Natural killer cell (primary cell): ENCODE results near the gene CEP78. TPM values are rescaled to one million over a fixed set of nuclear protein-coding genes. Genes with fewer than 3 reads are reported as not detected.
A peak's percentile ranks its signal among the peaks of the same experiment; 100 is the strongest.

Experiments
- ATAC-seq, 3 donors: fragments of 150-1000 bp in 2 of 3; fragments of 200-7000 bp in 1 of 3; cut with Tn5 transposase; 1 replicate in 1 of 3; 2 replicates in 2 of 3; pipeline ENCODE4 v1.10.0; 2021; ENCODE audit warnings: mild to moderate bottlenecking in 2 of 3, moderate library complexity in 2 of 3
- DNase-seq, 2 donors: peaks; one replicate each; pipeline versions ENCODE4 v3.0.0 to v3.0.0-alpha.2; 2013 to 2021; ENCODE audit warnings: mixed read lengths in 1 of 2
- H3K27ac ChIP-seq: one replicate; pipeline ENCODE4 v1.5.1; 2013; ENCODE audit warnings: mild to moderate bottlenecking, low read length
- H3K27me3 ChIP-seq: one replicate; pipeline ENCODE4 v1.6.1; 2013; ENCODE audit warnings: low read length; ENCODE audit not compliant: control insufficient read depth, insufficient read depth
- H3K36me3 ChIP-seq: one replicate; pipeline ENCODE4 v1.6.1; 2013; ENCODE audit warnings: low read length; ENCODE audit not compliant: control insufficient read depth, insufficient read depth
- H3K4me1 ChIP-seq: one replicate; pipeline ENCODE4 v1.6.1; 2013; ENCODE audit warnings: low read length; ENCODE audit not compliant: control insufficient read depth, insufficient read depth
- H3K4me3 ChIP-seq: one replicate; pipeline ENCODE4 v1.5.1; 2013; ENCODE audit warnings: low read length
- H3K9me3 ChIP-seq: one replicate; pipeline ENCODE4 v1.6.1; 2013; ENCODE audit warnings: low read length; ENCODE audit not compliant: control insufficient read depth, insufficient read depth
- H3K27ac Mint-ChIP-seq, 2 donors: one replicate each; pipeline ENCODE4 v1.8.0; 2022; ENCODE audit warnings: mild to moderate bottlenecking in 2 of 2, mixed read lengths in 2 of 2, moderate library complexity in 1 of 2
- H3K27me3 Mint-ChIP-seq, 2 donors: one replicate each; pipeline ENCODE4 v1.8.0; 2022; ENCODE audit warnings: low read depth in 2 of 2, mixed read lengths in 2 of 2
- H3K36me3 Mint-ChIP-seq: one replicate; pipeline ENCODE4 v1.8.0; 2022; ENCODE audit warnings: mixed read lengths
- H3K4me1 Mint-ChIP-seq, 2 donors: one replicate each; pipeline ENCODE4 v1.8.0; 2022; ENCODE audit warnings: mixed read lengths in 2 of 2
- H3K4me3 Mint-ChIP-seq: one replicate; pipeline ENCODE4 v1.8.0; 2022; ENCODE audit warnings: mild to moderate bottlenecking, moderate library complexity, mixed read lengths
- H3K9me3 Mint-ChIP-seq, 2 donors: one replicate each; pipeline ENCODE4 v1.8.0; 2022; ENCODE audit warnings: mixed read lengths in 2 of 2
- WGBS: methylation state at CpG from one replicate; pipeline ENCODE4 v1.1.7; 2013; ENCODE audit warnings: missing lambda C conversion rate; ENCODE audit not compliant: insufficient coverage; 5-methylcytosine and 5-hydroxymethylcytosine counted together
- intact Hi-C: fragments of 100-400 bp; cut with micrococcal nuclease; formaldehyde crosslinking; loops from one replicate; pipeline ENCODE4 v1.14.2; 2022
- total RNA-seq, 4 donors: library from RNA; stranded (reverse); fragments of 120-200 nt in 1 of 4; gene quantifications; one replicate each; pipeline versions ENCODE4 v1.2.3 to v1.2.4, GENCODE V29; 2013 to 2022
- TF ChIP-seq, protein P1 (sequence below): fragments of 200-600 bp; IDR thresholded peaks from one replicate; pipeline ENCODE4 v1.8.0; 2022; ENCODE audit warnings: antibody characterized with exemption

The CEP78 gene
- total RNA-seq, 3 donors from 2014 or later (not counting 1 experiment from before 2014, with no cell fraction given) = 204 to 304 (median 253) TPM

DNA sequence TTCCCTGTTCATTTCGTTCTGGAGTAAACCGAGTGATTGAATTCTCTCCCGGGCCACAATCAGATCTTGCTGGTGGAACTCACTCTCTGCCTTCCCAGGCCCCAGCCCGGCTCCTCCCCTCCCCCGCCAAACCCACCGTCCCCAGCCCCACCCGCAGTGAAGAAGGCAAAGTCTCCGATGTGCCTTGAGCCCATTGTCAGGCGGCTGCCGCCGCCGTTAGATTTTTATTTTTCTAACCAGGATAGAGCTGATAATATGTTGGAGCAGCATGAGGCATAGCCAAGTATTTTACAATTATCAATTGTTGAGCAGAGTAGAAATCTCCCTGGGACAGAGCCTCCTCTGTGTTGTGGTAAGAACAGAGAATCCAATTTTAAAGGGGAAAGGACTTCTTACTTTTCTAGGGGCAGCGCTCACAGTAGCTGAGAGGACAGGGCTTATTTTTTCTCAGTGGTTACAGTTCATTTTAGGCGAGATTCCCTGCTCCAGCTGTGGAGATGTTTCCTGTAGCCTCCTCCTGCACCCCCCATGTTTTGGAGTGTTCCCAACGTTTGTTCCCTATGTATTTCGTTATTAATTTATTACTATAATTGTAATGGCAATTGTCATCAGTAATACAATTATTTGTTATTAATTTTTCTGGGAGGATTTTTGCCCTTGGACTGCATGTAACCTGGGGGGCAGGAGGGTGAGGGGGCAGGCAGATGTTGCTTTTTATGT lies 62.3 kb downstream of the CEP78 start:
- TF ChIP-seq, protein P1, sequence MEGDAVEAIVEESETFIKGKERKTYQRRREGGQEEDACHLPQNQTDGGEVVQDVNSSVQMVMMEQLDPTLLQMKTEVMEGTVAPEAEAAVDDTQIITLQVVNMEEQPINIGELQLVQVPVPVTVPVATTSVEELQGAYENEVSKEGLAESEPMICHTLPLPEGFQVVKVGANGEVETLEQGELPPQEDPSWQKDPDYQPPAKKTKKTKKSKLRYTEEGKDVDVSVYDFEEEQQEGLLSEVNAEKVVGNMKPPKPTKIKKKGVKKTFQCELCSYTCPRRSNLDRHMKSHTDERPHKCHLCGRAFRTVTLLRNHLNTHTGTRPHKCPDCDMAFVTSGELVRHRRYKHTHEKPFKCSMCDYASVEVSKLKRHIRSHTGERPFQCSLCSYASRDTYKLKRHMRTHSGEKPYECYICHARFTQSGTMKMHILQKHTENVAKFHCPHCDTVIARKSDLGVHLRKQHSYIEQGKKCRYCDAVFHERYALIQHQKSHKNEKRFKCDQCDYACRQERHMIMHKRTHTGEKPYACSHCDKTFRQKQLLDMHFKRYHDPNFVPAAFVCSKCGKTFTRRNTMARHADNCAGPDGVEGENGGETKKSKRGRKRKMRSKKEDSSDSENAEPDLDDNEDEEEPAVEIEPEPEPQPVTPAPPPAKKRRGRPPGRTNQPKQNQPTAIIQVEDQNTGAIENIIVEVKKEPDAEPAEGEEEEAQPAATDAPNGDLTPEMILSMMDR = no peak
- H3K4me1 Mint-ChIP-seq = peaks cover 22 to 23% of the 10 kb centered on the region in 2 donors
- Histone ChIP-seq H3K9me3 (no peaks in the 10 kb centered on the region), H3K4me3 (peak overlapping the region; percentile 81), H3K27ac (no peak overlapping the region), H3K36me3 (no peaks in the 10 kb centered on the region), H3K27me3 (peaks cover 11% of the 10 kb centered on the region), H3K4me1 (peaks cover 25% of the 10 kb centered on the region)
- no peaks in the 10 kb centered on the region for H3K36me3 Mint-ChIP-seq
- 14% methylated on average over 12 of the region's 16 CpGs for WGBS
- no peak for ATAC-seq
- H3K27me3 Mint-ChIP-seq = peaks cover 11 to 19% of the 10 kb centered on the region in 2 donors
- intact Hi-C loops = no loop called here
- H3K9me3 Mint-ChIP-seq = no peaks in the 10 kb centered on the region
- no peak overlapping the region for H3K27ac Mint-ChIP-seq
- peak overlapping the region; percentile 95 for H3K4me3 Mint-ChIP-seq
- peak in 1 of 2 donors; percentile 8 for DNase-seq

DNA sequence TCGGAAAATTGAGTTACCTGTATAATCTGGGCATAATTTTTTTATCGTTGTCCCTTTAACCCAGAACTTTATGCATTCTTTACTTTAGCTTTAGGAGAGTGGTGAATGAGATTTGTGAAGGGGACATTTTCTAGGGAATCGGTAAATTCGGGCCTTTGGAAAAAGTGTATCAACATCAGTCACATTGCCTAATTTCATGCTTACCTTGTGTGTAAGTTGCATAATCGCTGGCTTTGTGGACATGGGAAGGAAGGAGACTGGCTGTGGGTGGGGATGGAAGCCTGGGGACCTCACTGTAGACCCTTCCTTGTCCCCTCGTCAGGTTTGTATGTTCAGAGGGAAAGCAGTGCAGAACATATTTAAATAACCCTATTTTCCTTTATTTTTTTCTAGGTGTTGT lies 64.3 kb downstream of the CEP78 start:
- intact Hi-C loops = no loop called here

DNA sequence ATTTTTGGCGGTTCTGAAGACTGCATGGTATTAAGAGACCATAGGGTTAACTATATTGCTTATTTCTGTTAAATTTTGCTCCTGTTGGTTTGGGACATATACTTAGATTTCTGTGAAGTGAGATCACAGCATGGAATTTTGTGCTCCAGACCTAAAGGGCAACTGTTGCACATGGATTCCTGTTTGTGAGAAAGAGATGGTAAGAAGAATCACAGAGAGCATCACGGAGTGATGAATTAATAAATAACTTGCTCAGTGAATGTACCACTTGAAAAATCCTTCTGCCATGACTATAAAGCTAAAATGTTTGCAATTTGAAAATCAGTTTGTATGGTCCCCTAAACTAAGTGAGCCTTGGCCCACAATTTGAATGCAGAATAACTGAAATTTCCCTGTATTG lies 65.6 kb downstream of the CEP78 start:
- Mint-ChIP-seq H3K9me3 (no peaks in the 10 kb centered on the region), H3K27ac (no peak overlapping the region), H3K4me1 (peaks cover 18% of the 10 kb centered on the region in 2 donors), H3K4me3 (no peak overlapping the region), H3K36me3 (no peaks in the 10 kb centered on the region), H3K27me3 (peaks cover 11 to 15% of the 10 kb centered on the region in 2 donors)
- no peak overlapping the region for H3K4me3 ChIP-seq
- peaks cover 20% of the 10 kb centered on the region for H3K4me1 ChIP-seq
- peaks cover 11% of the 10 kb centered on the region for H3K27me3 ChIP-seq
- ATAC-seq (no peak), DNase-seq (no peak)
- WGBS = 96% methylated on average over 2 of the region's 2 CpGs
- TF ChIP-seq, protein P1 = no peak
- H3K27ac ChIP-seq = no peak overlapping the region
- intact Hi-C loops = no loop called here
- no peaks in the 10 kb centered on the region for H3K36me3 ChIP-seq
- no peaks in the 10 kb centered on the region for H3K9me3 ChIP-seq

More for the DNA sequence above, 64.3 kb downstream of the CEP78 start:
- Histone ChIP-seq H3K4me3 (no peak overlapping the region), H3K4me1 (peaks cover 25% of the 10 kb centered on the region), H3K27me3 (peaks cover 11% of the 10 kb centered on the region), H3K27ac (no peak overlapping the region), H3K36me3 (no peaks in the 10 kb centered on the region), H3K9me3 (no peaks in the 10 kb centered on the region)
- Mint-ChIP-seq H3K4me3 (no peak overlapping the region), H3K27ac (no peak overlapping the region), H3K27me3 (peaks cover 11 to 19% of the 10 kb centered on the region in 2 donors), H3K4me1 (peaks cover 22 to 23% of the 10 kb centered on the region in 2 donors), H3K9me3 (no peaks in the 10 kb centered on the region), H3K36me3 (no peaks in the 10 kb centered on the region)
- ATAC-seq (no peak), DNase-seq (no peak)
- TF ChIP-seq, protein P1 = no peak
- WGBS = 100% methylated on average over 3 of the region's 6 CpGs
